Fibroblast of skin of right biceps (primary cell): ENCODE results near the gene UNC13B.
"Not testable (repeated sequence)": the region's sequence is repeated elsewhere in the genome, so short reads cannot be mapped to it uniquely, and the experiment has no call there.

Experiments
- DNase-seq: peaks from one replicate; pipeline ENCODE4 v3.0.0-alpha.2; 2013

Gene UNC13B

DNA sequence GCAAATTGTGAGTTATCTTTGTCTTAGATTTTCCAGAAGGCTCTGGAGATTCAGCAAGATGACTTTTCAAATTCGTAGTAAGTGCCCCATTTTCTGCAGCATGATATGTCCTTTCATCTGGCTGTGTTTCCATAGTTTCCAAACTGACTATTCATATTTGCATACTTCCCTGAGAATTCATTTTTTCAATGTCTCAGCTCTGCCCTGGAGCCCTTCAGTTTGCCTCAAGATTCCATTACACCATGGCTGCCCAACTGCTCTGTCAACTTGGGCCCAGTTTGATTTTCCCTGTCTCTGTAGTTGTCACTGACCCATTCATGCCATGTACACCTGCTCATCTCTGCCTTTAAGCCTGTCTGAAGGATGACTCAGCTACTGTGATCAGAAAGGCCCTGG lies 233.9 kb downstream of the UNC13B start:
- no peak for DNase-seq

DNA sequence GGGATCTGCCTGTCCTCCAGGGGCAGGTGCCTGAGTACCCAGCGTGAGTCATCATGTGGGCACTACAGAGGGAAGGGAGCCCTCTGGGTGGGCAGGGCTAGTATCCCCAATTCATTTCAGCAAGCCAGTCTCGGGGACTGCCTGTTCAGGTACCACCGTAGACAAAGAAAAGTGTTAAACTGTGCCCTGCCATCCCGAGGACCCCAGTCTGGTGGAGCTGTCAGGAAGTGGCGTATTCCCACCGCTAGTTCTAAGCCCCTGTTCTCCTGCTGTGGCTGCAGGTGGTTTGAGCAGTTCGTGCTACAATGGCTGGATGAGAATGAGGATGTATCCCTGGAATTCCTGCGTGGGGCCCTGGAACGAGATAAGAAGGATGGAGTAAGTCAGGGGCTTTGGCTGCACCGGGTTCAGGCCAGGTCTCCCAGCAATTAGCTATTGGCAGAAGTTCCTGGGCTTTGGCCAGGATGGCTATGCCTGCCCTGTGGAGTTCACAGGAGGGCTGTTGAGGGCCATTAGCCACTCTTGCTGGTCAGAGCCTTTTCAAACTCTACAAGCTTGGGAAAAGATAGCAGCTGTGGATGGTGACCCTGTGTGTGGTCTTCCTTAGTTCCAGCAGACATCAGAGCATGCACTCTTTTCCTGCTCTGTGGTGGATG lies 234.9 kb downstream of the UNC13B start:
- no peak for DNase-seq

DNA sequence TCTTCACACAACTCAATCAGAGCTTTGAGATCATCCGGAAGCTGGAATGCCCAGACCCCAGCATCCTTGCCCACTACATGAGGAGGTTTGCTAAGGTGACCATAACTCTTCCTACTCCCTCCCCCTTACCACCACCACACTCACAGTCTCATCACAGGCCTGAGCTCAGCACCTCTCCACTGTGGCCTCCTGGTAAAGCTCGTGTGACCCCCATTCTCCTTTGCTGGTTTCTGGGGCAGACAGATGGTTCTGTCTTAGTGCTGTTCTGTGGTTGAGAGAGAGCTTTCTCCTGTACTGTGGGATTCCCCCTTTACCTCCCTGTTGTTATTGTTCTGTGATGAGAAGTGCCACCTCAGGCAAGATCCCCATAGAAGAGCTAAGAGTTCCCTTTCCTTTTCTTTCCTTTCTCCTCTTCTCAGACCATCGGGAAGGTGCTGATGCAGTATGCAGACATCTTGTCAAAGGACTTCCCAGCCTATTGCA lies 235.4 kb downstream of the UNC13B start:
- DNase-seq, result no peak

DNA sequence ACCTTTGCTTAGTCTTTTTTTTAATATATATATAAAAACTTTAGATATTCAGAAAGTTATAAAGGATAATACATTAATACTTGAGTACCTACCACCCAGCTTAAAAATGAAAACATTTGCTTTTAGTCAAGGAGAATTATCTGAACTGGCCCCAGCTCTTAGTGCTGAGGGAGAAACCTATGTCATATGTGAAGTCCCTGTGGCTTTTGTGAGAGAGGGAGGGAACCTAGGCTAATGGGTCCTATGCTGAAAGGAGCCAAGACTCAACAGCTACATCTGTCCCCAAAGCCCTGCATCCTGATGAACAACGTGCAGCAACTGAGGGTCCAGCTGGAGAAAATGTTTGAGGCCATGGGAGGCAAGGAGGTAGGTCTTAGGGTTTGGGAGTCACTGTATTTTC lies 236.1 kb downstream of the UNC13B start:
- no peak for DNase-seq

DNA sequence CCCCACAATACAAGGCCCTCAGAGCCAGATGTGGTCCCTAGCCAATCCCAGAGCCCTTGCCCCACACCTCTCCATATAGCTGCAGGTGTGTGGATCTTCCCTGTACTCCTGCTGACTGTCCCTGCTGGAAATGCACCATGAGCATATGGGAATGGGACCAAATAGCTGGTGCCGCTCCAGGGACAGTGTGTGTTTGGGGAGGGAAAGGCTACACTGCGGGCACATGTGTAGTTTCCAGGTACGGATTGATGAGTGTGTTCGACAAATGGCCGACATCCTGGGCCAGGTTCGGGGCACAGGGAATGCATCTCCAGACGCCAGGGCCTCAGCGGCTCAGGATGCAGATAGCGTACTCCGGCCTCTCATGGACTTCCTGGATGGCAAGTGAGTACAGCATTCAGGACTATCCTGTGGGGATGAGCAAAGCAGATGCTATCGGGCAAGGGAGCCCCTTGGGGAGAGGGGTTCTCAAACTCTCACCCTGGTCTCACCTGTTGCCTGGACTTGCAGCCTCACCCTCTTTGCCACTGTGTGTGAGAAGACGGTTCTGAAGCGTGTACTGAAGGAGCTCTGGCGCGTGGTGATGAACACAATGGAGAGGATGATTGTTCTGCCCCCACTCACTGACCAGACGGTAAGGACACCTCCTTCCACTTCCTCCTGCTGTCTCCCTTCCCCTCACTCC lies 237.0 kb downstream of the UNC13B start:
- DNase-seq, result no peak

DNA sequence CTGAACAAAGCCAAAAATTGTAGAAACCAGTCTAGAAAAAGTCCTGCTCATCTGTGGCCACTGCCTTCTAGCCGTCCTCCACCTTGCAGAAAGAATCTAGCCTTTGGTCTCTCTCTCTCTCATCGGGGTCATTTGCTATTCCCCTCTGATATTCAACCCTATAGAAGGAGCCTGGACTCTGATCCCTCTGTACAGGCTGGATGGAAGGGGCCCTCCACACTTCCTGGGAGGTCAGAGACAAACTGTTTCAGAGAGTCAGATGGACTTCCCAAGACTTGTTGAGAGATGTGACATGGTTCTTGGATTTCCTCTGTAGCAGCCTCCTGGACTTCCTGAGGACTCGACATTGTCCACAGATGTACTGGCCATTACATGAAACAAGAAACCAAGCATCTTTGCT lies 243.1 kb downstream of the UNC13B start:
- no peak for DNase-seq

DNA sequence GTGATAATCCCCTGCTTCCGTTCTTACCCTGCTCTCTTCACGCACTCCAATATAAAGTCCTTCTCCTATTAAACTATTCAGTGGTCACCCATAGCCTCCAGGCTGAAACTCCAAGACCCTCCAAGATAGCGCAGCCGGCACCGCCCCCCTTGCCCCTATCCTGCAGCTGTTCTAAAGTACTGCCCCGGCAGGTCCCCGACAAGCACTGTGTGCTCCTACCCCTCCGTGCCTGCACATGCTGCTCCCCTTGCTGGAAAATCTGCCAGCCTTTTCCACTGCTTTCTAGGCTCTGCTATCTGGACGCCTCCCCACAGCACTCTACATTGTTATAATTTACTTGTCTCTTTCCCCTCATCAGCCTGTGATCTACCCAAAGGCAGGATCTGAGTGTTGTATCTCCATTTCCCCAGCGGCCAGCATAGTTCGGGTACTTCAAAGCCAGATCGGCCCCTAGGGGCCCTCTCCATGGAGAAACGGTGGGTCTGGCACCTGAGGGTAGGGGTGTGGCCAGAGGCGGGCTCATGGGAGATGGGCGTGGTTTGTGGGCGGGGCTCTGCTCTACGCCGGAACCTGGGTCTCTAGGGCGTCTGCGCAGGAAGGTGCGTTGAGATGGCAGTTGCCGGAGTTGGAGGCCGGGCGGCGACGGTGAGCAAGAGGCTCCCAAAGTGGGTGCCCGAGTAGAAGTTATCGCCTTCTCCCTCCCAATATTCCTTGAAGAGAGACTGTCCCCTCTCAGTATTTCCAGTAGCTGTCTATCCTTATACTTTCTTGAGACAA lies 244.6 kb downstream of the UNC13B start:
- DNase-seq, result peak; percentile 8

DNA sequence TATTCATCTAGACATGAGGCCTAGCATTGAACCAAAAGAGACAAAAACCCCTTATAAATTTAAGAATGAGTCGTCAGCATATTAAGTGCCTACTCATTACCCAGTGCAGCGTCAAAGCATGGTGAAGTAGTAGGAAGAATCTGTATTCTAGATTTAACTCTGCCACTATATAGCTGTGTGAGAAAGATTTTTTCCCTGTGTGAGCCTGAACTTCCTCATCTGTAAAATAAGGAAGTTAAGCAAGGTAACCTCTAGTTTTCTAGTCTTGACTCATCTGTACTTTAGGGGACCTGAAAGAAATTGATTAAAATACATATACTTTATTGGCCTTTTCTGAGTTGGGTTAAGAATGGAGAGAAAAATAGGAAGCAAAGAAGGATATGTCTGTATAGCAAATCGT lies 246.0 kb downstream of the UNC13B start:
- DNase-seq, result no peak

DNA sequence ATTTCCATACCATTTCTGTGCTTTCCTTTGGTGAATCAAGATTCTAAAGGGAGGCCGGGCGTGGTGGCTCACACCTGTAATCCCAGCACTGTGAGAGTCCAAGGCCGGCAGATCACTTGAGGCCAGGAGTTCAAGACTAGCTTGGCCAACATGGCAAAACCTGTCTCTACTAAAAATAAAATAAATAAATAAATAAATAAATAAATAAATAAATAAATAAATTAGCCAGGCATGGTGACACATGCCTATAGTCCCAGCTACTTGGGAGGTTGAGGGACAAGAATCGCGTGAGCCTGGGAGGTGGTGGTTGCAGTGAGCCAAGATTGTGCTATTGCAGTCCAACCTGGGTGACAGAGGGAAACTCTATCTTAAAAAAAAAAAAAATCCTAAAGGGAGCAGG lies 247.6 kb downstream of the UNC13B start:
- DNase-seq, result not testable (repeated sequence)

DNA sequence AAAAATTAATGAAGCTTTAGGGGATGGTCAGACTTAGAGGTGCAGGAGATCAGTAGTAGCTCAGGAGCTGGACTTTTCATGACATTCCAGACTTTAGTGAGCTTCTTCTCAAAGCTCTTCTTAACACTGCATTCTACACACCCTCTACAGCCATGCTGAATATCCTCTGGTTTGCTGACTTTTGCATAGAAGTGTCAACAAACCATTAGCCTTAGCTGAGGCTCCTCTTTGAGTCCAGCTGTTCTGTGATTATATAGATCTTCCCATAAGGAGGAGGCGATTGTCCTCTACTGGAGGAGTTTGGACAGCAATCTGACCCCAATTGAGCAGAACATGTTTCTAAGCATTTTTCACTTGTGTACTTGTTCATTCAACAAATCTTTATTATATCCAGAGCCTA lies 253.1 kb downstream of the UNC13B start:
- no peak for DNase-seq

DNA sequence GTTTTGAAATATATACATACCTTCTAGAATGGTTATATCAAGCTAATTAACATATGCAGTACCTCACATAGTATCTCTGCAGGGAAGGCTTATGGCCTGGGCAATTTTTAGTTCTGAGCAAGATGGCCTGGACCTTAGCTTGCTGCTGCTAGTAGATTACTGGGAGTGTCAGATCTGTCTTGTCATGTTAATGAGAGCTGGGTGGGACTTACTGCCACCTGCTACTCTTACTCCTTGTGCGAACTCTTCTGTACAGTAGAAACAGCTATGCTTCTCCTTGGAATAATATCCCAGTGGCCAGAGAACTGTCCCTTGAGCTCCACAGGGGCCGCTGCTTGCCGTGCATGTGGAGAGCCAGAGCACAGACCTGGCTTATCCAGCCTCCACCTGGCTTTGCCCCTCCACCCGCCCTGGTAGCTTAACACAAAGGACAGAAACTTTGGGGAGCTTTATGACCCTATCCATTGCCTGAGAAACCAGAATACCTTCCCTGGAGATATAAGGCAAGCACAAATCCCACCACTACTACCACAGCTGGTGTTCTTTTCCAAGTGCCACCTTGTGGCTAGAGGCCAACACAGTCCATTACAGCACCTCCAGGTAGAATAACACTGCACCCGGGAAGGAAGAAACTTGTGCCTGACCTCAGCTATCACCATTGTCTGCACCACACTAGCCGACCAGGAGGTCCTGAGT lies 253.7 kb downstream of the UNC13B start:
- DNase-seq, result no peak

DNA sequence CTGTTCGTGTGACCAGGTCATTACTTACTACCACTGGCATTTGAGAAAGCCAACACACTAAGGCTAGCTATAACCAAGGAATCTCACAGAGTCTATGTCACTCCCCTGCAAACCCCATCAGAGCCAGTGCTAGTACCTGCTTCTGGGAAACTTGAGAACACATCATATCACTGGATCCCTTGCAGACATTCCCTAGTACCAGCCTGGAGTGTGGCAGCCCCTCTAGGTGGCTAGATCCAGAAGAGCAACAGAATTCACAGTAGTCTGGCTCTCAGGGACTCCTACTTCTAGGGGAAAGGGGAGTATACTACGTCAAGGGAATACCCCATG lies 254.3 kb downstream of the UNC13B start:
- DNase-seq, result no peak

DNA sequence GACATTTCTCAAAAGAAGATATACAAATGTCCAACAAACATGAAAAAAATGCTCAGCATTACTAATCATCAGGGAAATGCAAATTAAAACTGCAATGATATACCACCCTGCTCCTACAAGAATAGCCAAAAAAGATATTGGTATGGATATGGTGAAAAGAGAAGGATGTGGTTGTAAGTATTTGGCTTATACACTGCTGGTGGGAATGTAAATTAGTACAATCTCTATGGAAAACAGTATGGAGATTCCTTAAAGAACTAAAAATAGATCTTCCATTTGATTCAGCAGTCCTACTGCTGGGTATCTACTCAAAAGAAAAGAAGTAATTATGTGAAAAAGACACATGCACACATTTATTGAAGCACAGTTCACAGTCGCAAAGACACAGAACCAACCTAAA lies 260.5 kb downstream of the UNC13B start:
- no peak for DNase-seq

DNA sequence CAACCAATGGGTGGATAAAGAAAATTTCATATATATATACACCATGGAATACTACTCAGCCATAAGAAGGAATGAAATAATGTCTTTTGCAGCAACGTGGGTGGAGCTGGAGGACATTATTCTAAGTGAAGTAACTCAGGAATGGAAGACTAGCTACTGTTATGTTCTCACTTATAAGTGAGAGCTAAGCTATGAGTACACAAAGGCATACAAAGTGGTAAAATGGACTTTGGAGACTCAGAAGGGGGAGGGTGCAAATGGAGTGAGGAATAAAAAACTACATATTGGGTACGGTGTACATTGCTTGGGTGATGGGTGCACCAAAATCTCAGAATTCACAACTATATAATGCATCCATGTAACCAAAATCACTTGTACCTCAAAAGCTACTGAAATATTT lies 260.9 kb downstream of the UNC13B start:
- DNase-seq, result no peak

DNA sequence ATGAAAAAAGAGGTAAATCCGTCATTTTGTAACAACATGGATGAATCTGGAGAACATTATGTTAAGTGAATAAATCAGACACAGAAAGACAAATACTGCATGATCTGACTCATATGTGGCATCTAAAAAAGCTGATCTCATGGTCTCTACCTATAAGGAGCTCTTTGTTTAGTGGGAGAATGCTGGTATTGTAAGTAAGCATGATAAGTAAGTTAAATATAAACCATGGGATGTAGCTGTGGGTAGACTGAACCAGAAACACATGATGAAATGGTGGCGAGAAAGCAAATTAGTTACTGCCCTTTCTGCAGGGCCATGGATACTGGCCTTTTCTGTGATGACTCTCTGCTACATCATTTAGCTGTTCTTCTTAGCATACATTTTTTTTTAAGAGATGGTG lies 261.7 kb downstream of the UNC13B start:
- no peak for DNase-seq

DNA sequence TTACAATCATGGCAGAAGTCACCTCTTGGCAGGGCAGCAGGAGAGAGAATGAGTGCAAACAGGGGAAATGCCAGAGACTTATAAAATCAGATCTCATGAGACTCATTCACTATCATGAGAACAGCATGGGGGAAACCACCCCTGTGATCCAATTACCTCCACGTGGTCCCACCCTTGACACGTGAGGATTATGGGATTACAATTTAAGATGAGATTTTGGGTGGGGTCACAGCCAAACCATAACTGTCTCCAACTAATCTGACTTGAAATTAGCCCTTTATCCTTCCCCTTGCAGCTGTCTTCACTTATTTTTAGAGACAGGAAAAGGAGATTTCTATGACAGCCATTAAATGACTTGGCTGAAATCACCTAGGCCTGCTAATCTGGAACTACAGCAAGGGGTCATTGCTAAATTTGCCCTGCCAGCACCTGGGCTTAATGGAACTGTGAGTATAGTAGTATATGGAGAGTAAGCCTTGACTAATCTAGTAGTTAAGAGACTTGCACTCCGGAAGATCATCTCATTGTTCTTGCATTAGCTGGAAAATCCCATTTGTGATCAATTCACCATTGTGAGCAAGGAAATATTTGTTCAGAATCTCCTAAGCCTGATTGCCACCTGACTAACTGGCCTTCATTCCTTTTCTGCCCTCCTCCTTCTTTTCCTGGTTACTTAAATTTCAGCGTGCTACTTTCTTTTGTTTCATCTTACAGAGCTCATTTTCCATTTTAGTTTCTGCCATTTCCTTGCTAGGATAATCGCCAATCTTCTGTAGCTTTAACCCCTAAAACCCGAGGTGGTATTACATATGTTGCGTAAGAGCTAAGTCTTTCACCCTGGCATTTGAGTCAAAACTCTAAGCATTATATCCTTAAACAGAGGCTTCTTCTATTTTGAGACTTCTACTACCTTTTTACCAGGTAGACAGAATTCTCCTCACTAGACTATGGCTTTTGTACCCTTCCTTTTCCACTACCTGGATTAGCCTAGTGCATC lies 262.8 kb downstream of the UNC13B start:
- no peak for DNase-seq

DNA sequence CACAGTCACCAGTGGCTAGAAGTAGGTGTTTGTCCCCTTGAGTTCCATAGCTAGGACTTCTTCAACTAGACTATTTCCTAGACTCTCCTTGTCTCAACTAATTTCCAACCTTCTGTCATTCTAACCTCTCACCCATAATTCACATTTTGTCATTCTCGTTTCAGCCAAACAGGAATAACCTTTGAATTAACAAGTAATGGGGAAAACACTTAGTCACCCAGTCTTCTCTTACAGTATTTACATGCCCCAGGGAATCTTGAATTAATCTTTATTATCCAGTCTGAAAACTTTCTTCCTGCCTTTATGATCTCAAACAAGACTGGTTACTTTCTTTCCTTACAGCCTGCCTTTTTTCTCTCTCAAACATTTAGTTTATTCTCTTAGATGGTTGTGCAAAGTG lies 264.8 kb downstream of the UNC13B start:
- no peak for DNase-seq

DNA sequence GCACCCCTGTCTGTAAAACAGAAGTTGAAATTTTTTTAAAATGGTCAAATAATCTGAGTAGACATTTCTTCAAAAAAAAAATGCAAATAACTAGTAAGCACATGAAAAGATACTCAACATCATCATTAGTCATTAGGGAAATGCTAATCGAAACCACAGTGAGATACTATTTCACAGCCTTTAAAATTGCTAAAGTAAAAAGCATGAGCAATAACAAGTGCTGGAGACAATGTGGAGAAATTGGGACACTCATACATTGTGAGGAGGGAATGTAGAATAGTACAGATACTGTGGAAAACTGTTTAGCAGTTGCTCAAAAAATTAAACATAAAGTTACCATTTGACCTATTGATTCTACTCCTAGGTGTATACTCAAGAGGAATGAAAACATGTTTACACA lies 269.7 kb downstream of the UNC13B start:
- no peak for DNase-seq

DNA sequence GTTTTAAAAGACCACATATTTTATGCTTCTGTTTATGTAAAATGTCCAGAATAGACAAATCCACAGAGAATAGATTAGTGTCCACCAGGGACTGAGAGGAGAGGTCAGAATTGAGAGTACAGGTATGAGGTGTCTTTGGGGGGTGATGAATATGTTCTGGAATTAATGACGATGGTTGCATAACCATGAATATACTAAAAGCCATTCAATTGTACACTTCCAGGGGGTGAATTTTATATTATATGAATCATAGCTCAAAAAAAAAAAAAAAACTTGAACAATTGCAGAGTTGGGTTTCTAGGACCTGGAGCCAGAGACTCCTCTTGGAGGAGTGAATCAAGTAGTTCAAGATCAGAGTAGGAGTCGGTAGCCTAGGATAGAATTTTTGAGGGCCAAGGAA lies 270.3 kb downstream of the UNC13B start:
- DNase-seq, result no peak

DNA sequence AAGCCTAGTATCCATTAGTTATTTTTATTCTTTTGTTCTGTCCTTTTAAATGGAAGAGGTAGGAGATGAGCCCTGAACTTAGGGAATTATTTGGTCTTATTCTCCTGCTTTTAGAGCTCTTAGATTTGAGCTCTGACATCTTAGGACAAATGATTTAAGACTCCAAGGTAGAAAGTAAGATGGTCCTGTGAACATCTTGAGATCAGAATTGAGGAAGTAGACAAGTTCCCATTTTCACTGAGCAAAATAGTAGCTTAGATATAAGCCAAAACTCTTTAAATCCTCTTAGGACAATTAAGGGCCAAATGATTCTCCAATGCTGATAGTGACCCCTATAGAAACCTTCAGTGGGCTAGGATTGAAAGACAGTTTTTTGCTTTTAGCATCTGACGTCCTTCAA lies 275.1 kb downstream of the UNC13B start:
- no peak for DNase-seq

DNA sequence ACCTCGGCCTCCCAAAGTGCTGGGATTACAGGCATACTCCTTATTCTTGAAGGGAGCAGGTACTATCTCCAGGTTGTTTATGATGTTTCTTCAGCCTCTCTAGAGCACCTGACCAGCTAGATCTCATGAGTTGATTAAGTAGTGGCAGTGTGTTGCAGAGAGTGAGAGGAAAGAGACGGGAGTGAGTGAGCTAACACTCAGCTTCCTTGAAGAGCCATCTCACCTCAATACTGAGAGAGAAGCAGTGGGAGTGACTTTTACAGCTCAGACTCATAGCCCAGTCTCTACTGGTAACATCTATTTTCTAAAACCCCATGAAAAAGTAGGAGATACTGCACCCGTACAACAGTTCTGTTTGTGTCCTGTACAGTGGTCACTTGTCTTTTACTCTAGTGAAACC lies 284.2 kb downstream of the UNC13B start:
- DNase-seq, result no peak

DNA sequence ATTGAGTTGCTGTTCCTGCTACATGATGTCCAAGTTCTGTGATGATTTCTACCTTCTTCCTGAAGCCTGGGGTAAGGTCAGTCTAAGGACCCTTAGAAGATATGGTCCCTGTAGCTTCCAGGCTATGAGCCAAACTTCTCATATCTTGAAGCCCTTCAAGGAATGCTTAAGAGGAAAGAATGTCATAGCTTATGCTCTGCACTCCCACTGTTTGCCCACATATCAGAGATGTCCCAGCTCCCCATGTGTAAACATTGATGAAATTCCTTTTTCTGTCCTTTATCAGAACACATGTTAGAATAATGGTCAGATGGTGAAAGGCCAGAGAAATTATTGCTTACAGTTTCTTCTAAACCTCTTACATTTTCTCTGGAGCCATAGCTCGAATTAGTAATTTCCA lies 286.7 kb downstream of the UNC13B start:
- no peak for DNase-seq
